NT2/D1 (cell line): Measurements from ENCODE around the gene NRARP.

Source experiments
- SUZ12 ChIP-seq: IDR thresholded peaks from 2 replicates; pipeline ENCODE4 v1.6.1; 2011; ENCODE audit not compliant: insufficient read length, insufficient read depth; ENCODE audit errors: extremely low read depth
- YY1 ChIP-seq: IDR thresholded peaks from 2 replicates; pipeline ENCODE4 v1.6.1; 2011; ENCODE audit not compliant: insufficient read length, insufficient read depth
- ZNF274 ChIP-seq: IDR thresholded peaks from 2 replicates; pipeline ENCODE4 v1.6.1; 2011; ENCODE audit warnings: mild to moderate bottlenecking, low read depth, low read length

DNA sequence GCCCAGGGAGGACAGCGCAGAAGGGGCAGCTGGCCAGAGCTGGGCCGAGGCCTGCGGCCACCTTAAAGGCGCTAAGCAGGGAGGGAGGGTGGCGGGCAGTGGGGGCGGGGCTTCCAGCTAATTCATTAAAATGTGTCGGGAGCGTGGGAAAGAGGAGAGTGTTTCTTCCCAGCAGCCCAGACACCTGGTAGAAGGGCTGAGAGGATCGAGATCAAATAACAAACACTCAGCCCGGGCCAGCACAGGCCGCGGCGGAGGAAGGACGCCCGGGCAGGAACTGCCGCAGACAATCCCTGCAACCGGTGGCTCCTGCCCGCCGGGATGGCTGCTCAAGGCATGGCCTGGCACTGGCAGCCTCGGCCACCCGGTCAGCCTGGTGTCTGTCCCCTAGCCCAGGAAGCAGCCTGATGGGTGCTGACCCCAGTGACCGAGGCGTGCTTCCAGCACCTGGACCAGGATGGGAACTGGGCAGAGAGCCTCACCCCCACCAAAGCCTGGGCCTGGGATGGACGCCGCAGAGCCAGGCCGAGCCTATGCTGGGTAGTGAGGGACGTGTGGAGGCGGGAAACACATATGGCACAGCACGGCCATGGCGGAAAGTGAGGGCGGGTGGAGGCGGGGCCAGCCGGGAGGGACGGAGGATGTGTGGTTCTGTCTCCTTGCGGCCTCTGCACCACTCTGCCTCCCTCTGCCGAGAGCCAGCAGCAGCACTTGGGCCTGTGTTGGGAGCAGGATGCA lies 3.2 kb upstream of the NRARP start:
- TF ChIP-seq ZNF274 (no peak), SUZ12 (no peak), YY1 (no peak)
